ENCODE data around the gene LRMDA.

LRMDA gene

GRCh38 chr10:76403912-76404311 lies 972.5 kb downstream of the LRMDA start:
- no peak for DNase-seq (ENCODE audit: low spot score)

GRCh38 chr10:76404531-76404930 lies 973.1 kb downstream of the LRMDA start:
- DNase-seq (ENCODE audit: low spot score), result no peak

- DNase-seq (ENCODE audit: low spot score), result no peak
Observed at GRCh38 chr10:76405922-76406321, 974.5 kb downstream of the LRMDA start.

- DNase-seq (ENCODE audit: low spot score), result no peak
Observed at GRCh38 chr10:76408646-76409045, 977.2 kb downstream of the LRMDA start.

- DNase-seq (ENCODE audit: low spot score), result no peak
Observed at GRCh38 chr10:76411729-76412435, 980.5 kb downstream of the LRMDA start.

GRCh38 chr10:76415554-76415953 lies 984.1 kb downstream of the LRMDA start:
- DNase-seq (ENCODE audit: low spot score), result no peak

GRCh38 chr10:76416642-76417041 lies 985.2 kb downstream of the LRMDA start:
- DNase-seq (ENCODE audit: low spot score), result no peak

GRCh38 chr10:76420725-76421124 lies 989.3 kb downstream of the LRMDA start:
- no peak for DNase-seq (ENCODE audit: low spot score)

GRCh38 chr10:76422769-76423168 lies 991.3 kb downstream of the LRMDA start:
- DNase-seq (ENCODE audit: low spot score), result no peak

- DNase-seq (ENCODE audit: low spot score), result no peak
Observed at GRCh38 chr10:76428551-76429367, 997.3 kb downstream of the LRMDA start.

GRCh38 chr10:76429368-76430060 lies 998.1 kb downstream of the LRMDA start:
- DNase-seq (ENCODE audit: low spot score), result no peak

- DNase-seq (ENCODE audit: low spot score), result no peak
Observed at GRCh38 chr10:76430061-76430645, 998.7 kb downstream of the LRMDA start.

- no peak for DNase-seq (ENCODE audit: low spot score)
Observed at GRCh38 chr10:76432016-76433012, 1000.9 kb downstream of the LRMDA start.

GRCh38 chr10:76433161-76434005 lies 1002.0 kb downstream of the LRMDA start:
- peak; percentile 46 for DNase-seq (ENCODE audit: low spot score)

- DNase-seq (ENCODE audit: low spot score), result no peak
Observed at GRCh38 chr10:76435157-76435556, 1003.7 kb downstream of the LRMDA start.

- DNase-seq (ENCODE audit: low spot score), result no peak
Observed at GRCh38 chr10:76436401-76436811, 1005.0 kb downstream of the LRMDA start.

GRCh38 chr10:76436981-76437380 lies 1005.6 kb downstream of the LRMDA start:
- no peak for DNase-seq (ENCODE audit: low spot score)

- DNase-seq (ENCODE audit: low spot score), result no peak
Observed at GRCh38 chr10:76440426-76440825, 1009.0 kb downstream of the LRMDA start.

- DNase-seq (ENCODE audit: low spot score), result no peak
Observed at GRCh38 chr10:76442113-76442512, 1010.7 kb downstream of the LRMDA start.

All from ecto neural progenitor cell (in vitro differentiated cells).